GM23338 (cell line): ENCODE measurements around the gene GLS. TPM values are rescaled to one million over a fixed set of nuclear protein-coding genes. Genes with fewer than 3 reads are reported as not detected.

Experiments used
- ATAC-seq: fragments of 200-7000 bp; cut with Tn5 transposase; 3 replicates; pipeline ENCODE4 v1.9.1; 2020
- DNase-seq: peaks from one replicate; pipeline ENCODE4 v3.0.0-alpha.2; 2015; ENCODE audit warnings: low spot score
- H2AFZ ChIP-seq: fragments of 200-600 bp; sonication (generic); 2 replicates; pipeline ENCODE4 v1.8.0; 2016; ENCODE audit warnings: antibody characterized with exemption, mild to moderate bottlenecking, moderate library complexity
- H3F3A ChIP-seq: fragments of 200-600 bp; sonication (generic); replicated peaks from 2 replicates; pipeline ENCODE4 v1.8.0; 2017; ENCODE audit warnings: antibody characterized with exemption, mixed run types, low read depth
- H3K27ac ChIP-seq: fragments of 200-600 bp; sonication (generic); 2 replicates; pipeline ENCODE4 v1.6.1; 2016; ENCODE audit warnings: low read depth
- H3K27me3 ChIP-seq: fragments of 200-600 bp; sonication (generic); 2 replicates; pipeline ENCODE4 v1.8.0; 2016; ENCODE audit warnings: mild to moderate bottlenecking, mixed run types, moderate library complexity; ENCODE audit not compliant: insufficient read depth
- H3K36me3 ChIP-seq: fragments of 200-600 bp; sonication (generic); 2 replicates; pipeline ENCODE4 v1.8.0; 2016; ENCODE audit warnings: mild to moderate bottlenecking; ENCODE audit not compliant: insufficient read depth
- H3K4me1 ChIP-seq: fragments of 200-600 bp; sonication (generic); 2 replicates; pipeline ENCODE4 v1.8.0; 2016; ENCODE audit warnings: mild to moderate bottlenecking, moderate library complexity; ENCODE audit not compliant: insufficient read depth
- H3K4me2 ChIP-seq: fragments of 200-600 bp; sonication (generic); 2 replicates; pipeline ENCODE4 v1.7.1; 2017; ENCODE audit warnings: mixed run types
- H3K4me3 ChIP-seq: fragments of 200-600 bp; sonication (generic); 2 replicates; pipeline ENCODE4 v1.6.1; 2016; ENCODE audit warnings: mixed run types
- H3K79me2 ChIP-seq: fragments of 200-600 bp; sonication (generic); replicated peaks from 2 replicates; pipeline ENCODE4 v1.8.0; 2017; ENCODE audit warnings: mild to moderate bottlenecking; ENCODE audit not compliant: insufficient read depth
- H3K9me2 ChIP-seq: fragments of 200-600 bp; sonication (generic); 2 replicates; pipeline ENCODE4 v1.8.0; 2017; ENCODE audit not compliant: insufficient read depth
- H4K20me1 ChIP-seq: fragments of 200-600 bp; sonication (generic); replicated peaks from 2 replicates; pipeline ENCODE4 v1.8.0; 2017; ENCODE audit warnings: mild to moderate bottlenecking; ENCODE audit not compliant: insufficient read depth
- H3K27ac Mint-ChIP-seq: 2 replicates; pipeline ENCODE4 v1.8.0; 2020; ENCODE audit warnings: inconsistent platforms, mild to moderate bottlenecking, moderate library complexity, mixed read lengths
- H3K27me3 Mint-ChIP-seq: 3 replicates; pipeline ENCODE4 v1.8.0; 2022; ENCODE audit warnings: low read depth, mild to moderate bottlenecking, moderate library complexity, mixed read lengths, inconsistent platforms; ENCODE audit not compliant: insufficient read depth, poor library complexity
- H3K36me3 Mint-ChIP-seq: 3 replicates; pipeline ENCODE4 v1.8.0; 2021; ENCODE audit warnings: low read depth, mild to moderate bottlenecking, inconsistent platforms, moderate library complexity, mixed read lengths
- H3K4me1 Mint-ChIP-seq: 3 replicates; pipeline ENCODE4 v1.8.0; 2020; ENCODE audit warnings: mild to moderate bottlenecking, inconsistent platforms, mixed read lengths
- H3K4me3 Mint-ChIP-seq: 3 replicates; pipeline ENCODE4 v1.8.0; 2021; ENCODE audit warnings: moderate library complexity, mild to moderate bottlenecking, inconsistent platforms, mixed read lengths
- H3K9me3 Mint-ChIP-seq: 3 replicates; pipeline ENCODE4 v1.8.0; 2020; ENCODE audit warnings: moderate library complexity, mild to moderate bottlenecking, inconsistent platforms, mixed read lengths
- CREB1 ChIP-seq: fragments of 250-450 bp; sonication (Bioruptor Pico); IDR thresholded peaks from 2 replicates; pipeline ENCODE4 v1.5.0; 2020; ENCODE audit warnings: low read depth, mild to moderate bottlenecking, moderate library complexity
- CTCF ChIP-seq, 2 experiments: fragments of 200-600 bp in 1 of 2; sonication (generic) in 1 of 2; conservative IDR thresholded peaks; 2 replicates each; pipeline versions ENCODE4 v1.5.1 to v1.6.1; 2016 to 2017; ENCODE audit warnings: antibody characterized with exemption in 2 of 2, low read depth in 2 of 2, mild to moderate bottlenecking in 2 of 2, moderate library complexity in 1 of 2
- EZH2 ChIP-seq: fragments of 200-600 bp; sonication (generic); IDR thresholded peaks from one replicate; pipeline ENCODE4 v1.8.0; 2017; ENCODE audit warnings: antibody characterized with exemption, mild to moderate bottlenecking, low read depth; ENCODE audit not compliant: unreplicated experiment
- EZH2phosphoT487 ChIP-seq: fragments of 200-600 bp; sonication (generic); IDR thresholded peaks from one replicate; pipeline ENCODE4 v1.8.1; 2018; ENCODE audit warnings: antibody characterized with exemption; ENCODE audit not compliant: unreplicated experiment
- JUNB ChIP-seq: IDR thresholded peaks from one replicate; pipeline ENCODE4 v1.6.1; 2016; ENCODE audit warnings: antibody characterized with exemption; ENCODE audit not compliant: unreplicated experiment
- NANOG ChIP-seq: IDR thresholded peaks from 2 replicates; pipeline ENCODE4 v1.6.1; 2016; ENCODE audit warnings: antibody characterized with exemption, borderline replicate concordance
- POLR2AphosphoS5 ChIP-seq: IDR thresholded peaks from 2 replicates; pipeline ENCODE4 v1.6.1; 2016; ENCODE audit warnings: antibody characterized with exemption, low read depth
- REST ChIP-seq: IDR thresholded peaks from one replicate; pipeline ENCODE4 v1.6.1; 2018; ENCODE audit warnings: antibody characterized with exemption; ENCODE audit not compliant: unreplicated experiment
- STAT1 ChIP-seq: IDR thresholded peaks from one replicate; pipeline ENCODE4 v1.6.1; 2016; ENCODE audit warnings: antibody characterized with exemption; ENCODE audit not compliant: unreplicated experiment
- ZNF114 ChIP-seq: fragments of 250-450 bp; sonication (Bioruptor Pico); IDR thresholded peaks from 2 replicates; pipeline ENCODE4 v1.5.0; 2020; ENCODE audit warnings: mild to moderate bottlenecking, moderate library complexity
- ZNF331 ChIP-seq: fragments of 250-450 bp; sonication (Bioruptor Pico); IDR thresholded peaks from 2 replicates; pipeline ENCODE4 v1.5.0; 2020; ENCODE audit warnings: low read depth, mild to moderate bottlenecking, moderate library complexity
- polyA plus RNA-seq: library from polyadenylated mRNA; unstranded; fragments of >200 nt; fragmentation: Nextera tagmentation; extraction: Ambion mirVana; gene quantifications from 2 replicates; pipeline ENCODE4 v1.2.1, GENCODE V29; 2016
- total RNA-seq: library from RNA; depleted of rRNA; stranded (reverse); fragments of >200 nt; shearing (Covaris generic); gene quantifications from 2 replicates; pipeline ENCODE4 v1.2.3, GENCODE V29; 2014
- TF ChIP-seq, protein P1 (sequence below): IDR thresholded peaks from 2 replicates; pipeline ENCODE4 v1.6.1; 2016; ENCODE audit warnings: antibody characterized with exemption

Gene GLS
- total and polyA plus RNA-seq, 2 experiments from 2014 or later: 38.1 to 172 TPM

DNA sequence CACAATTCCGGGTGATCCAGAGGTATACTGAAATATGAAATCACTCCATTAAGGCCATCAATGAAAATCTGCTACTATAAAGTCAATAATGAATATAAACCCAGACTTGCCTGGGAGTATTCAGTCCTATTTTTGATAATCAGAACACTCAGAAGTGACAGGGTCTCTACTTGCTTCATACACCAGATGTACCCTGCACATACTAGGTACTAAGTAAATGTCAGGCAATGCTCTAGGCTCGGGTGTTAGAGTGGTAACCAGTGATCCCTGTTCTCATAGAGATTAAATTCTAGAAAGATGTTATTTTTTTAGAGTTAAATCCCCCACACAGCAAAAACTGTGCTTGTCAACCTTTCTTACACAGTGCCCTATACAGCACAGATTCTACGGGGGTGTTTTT lies 121.0 kb downstream of the GLS start:
- Mint-ChIP-seq H3K36me3 (peaks cover 77% of the 10 kb centered on the region), H3K4me3 (no peak overlapping the region), H3K27me3 (peaks cover 2% of the 10 kb centered on the region), H3K9me3 (no peaks in the 10 kb centered on the region; the same call in 2 of the 3 replicates), H3K4me1 (no peaks in the 10 kb centered on the region), H3K27ac (no peak overlapping the region)
- H3K27me3 ChIP-seq: no peaks in the 10 kb centered on the region
- H2AFZ ChIP-seq: no peak overlapping the region
- no peaks in the 10 kb centered on the region for H3K9me2 ChIP-seq
- peaks cover 4% of the 10 kb centered on the region; the same call in 1 of the 2 replicates for H3F3A ChIP-seq
- peaks cover 65% of the 10 kb centered on the region for H3K36me3 ChIP-seq
- no peak overlapping the region for H3K4me3 ChIP-seq
- TF ChIP-seq POLR2AphosphoS5 (no peak), REST (no peak), CREB1 (no peak)
- no peaks in the 10 kb centered on the region for H3K4me1 ChIP-seq
- no peak for DNase-seq
- ATAC-seq: no peak
- H4K20me1 ChIP-seq: peaks cover 4% of the 10 kb centered on the region; the same call in 1 of the 2 replicates
- H3K27ac ChIP-seq: no peak overlapping the region
- H3K79me2 ChIP-seq: no peaks in the 10 kb centered on the region
- H3K4me2 ChIP-seq: no peak overlapping the region

DNA sequence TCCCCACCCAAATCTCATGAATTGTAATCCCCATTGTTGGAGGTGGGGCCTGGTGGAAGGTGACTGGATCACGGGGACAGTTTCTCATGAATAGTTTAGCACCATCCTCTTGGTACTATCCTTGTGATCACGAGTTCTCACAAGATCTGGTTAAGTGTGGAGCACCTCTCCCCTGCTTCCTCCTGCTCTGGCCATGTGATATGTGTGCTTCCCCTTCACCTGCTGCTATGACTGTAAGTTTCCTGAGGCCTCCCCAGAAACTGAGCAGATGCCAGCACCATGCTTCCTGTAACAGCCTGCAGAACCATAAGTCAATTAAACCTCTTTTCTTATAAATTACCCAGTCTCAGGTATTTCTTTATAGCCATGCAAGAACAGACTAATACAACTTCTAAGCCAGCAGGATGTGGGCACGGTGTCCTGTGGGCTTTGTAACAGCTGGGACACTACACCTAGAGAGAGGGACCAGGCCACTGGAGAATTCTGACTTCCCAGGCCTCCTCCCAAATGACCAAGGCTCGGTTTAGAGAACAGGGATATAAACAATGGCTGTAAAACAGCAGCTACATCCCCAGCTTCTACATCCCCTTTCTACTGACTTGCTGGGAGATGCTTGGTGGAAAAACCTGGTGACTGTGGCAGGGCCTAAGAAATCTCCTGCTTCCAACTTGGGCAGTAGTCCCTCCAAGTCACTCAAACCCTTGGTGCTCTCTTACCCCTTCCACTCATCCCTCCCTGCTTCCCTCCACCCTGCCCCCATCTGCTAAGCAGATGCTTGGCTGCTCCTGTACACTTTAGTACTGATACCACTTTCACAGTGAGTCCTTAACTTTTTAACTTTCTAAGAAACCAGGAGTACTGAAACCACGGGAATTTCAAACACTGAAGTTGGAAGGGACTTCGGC lies 123.0 kb downstream of the GLS start:
- no peak for ATAC-seq
- H4K20me1 ChIP-seq: peaks cover 4% of the 10 kb centered on the region; the same call in 1 of the 2 replicates
- no peaks in the 10 kb centered on the region; the same call in 1 of the 2 replicates for H3F3A ChIP-seq
- no peaks in the 10 kb centered on the region for H3K27me3 Mint-ChIP-seq
- no peaks in the 10 kb centered on the region for H3K79me2 ChIP-seq
- H3K27ac Mint-ChIP-seq: no peak overlapping the region
- no peak overlapping the region for H3K4me2 ChIP-seq
- no peaks in the 10 kb centered on the region for H3K9me2 ChIP-seq
- H3K4me3 Mint-ChIP-seq: no peak overlapping the region
- no peaks in the 10 kb centered on the region; the same call in 2 of the 3 replicates for H3K9me3 Mint-ChIP-seq
- H3K27ac ChIP-seq: no peak overlapping the region
- peaks cover 62% of the 10 kb centered on the region for H3K36me3 ChIP-seq
- H3K36me3 Mint-ChIP-seq: peaks cover 77% of the 10 kb centered on the region
- H3K27me3 ChIP-seq: no peaks in the 10 kb centered on the region
- H3K4me1 ChIP-seq: no peaks in the 10 kb centered on the region
- H3K4me1 Mint-ChIP-seq: no peaks in the 10 kb centered on the region
- no peak overlapping the region for H2AFZ ChIP-seq
- DNase-seq: no peak
- no peak overlapping the region for H3K4me3 ChIP-seq
- no peak for TF ChIP-seq CTCF (conservative IDR thresholded peaks at IDR 0.05; ENCODE audit: low read depth in 2 of 2)
- TF ChIP-seq STAT1: no peak
- TF ChIP-seq REST: no peak
- TF ChIP-seq, protein P1, sequence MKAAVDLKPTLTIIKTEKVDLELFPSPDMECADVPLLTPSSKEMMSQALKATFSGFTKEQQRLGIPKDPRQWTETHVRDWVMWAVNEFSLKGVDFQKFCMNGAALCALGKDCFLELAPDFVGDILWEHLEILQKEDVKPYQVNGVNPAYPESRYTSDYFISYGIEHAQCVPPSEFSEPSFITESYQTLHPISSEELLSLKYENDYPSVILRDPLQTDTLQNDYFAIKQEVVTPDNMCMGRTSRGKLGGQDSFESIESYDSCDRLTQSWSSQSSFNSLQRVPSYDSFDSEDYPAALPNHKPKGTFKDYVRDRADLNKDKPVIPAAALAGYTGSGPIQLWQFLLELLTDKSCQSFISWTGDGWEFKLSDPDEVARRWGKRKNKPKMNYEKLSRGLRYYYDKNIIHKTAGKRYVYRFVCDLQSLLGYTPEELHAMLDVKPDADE: no peak
- no peak for TF ChIP-seq ZNF114 (CRISPR knock-in tag)
- TF ChIP-seq ZNF331 (CRISPR knock-in tag): no peak
- TF ChIP-seq CREB1: no peak
- TF ChIP-seq POLR2AphosphoS5: no peak
- no peak for TF ChIP-seq JUNB
- no peak for TF ChIP-seq EZH2
- no peak for TF ChIP-seq EZH2phosphoT487
- no peak for TF ChIP-seq NANOG
